H1 (cell line): ENCODE results near the gene PKD1L1. TPM values are rescaled to one million over a fixed set of nuclear protein-coding genes. Genes with fewer than 3 reads are reported as not detected.

ENCODE experiments used
- CTCF ChIA-PET: fragments of 300-600 bp; sonication (Branson Sonifier 250); formaldehyde crosslinking; loops from one replicate; lab custom pipeline; 2021; ENCODE audit not compliant: partially characterized antibody; lab: Charles Lee
- POLR2A ChIA-PET: fragments of 300-600 bp; sonication (Branson Sonifier 250); formaldehyde crosslinking; loops from one replicate; lab custom pipeline; 2021; ENCODE audit warnings: inconsistent platforms; ENCODE audit not compliant: partially characterized antibody; lab: Charles Lee
- DNase-seq, 2 experiments: peaks; one replicate each; pipeline versions ENCODE4 v3.0.0 to v3.0.0-alpha.2; 2010 to 2022; ENCODE audit warnings: low spot score in 2 of 2, low read depth in 1 of 2, mixed read lengths in 1 of 2
- FAIRE-seq: peaks from 2 replicates; lab custom pipeline; 2011; peaks lifted over from hg19 to GRCh38; lab: Jason Lieb, UNC
- H2AFZ ChIP-seq: 2 replicates; pipeline ENCODE4 v1.8.1; 2012; ENCODE audit warnings: low read length, inconsistent platforms
- H2AK5ac ChIP-seq: 2 replicates; pipeline ENCODE4 v1.6.1; 2013; ENCODE audit warnings: low read depth, low read length
- H2BK120ac ChIP-seq: replicated peaks from 2 replicates; pipeline ENCODE3; 2013; ENCODE audit warnings: low read depth, low read length, inconsistent platforms
- H2BK12ac ChIP-seq: 2 replicates; pipeline ENCODE4 v1.6.1; 2013; ENCODE audit warnings: low read depth, low read length
- H2BK15ac ChIP-seq: 2 replicates; pipeline ENCODE4 v1.6.1; 2013; ENCODE audit warnings: low read length
- H2BK20ac ChIP-seq: 2 replicates; pipeline ENCODE4 v1.6.1; 2013; ENCODE audit warnings: low read length
- H2BK5ac ChIP-seq: 2 replicates; pipeline ENCODE4 v1.6.1; 2013; ENCODE audit warnings: low read depth, low read length
- H3K14ac ChIP-seq: 2 replicates; pipeline ENCODE4 v1.6.1; 2013; ENCODE audit warnings: inconsistent platforms; ENCODE audit not compliant: insufficient read length
- H3K18ac ChIP-seq: 2 replicates; pipeline ENCODE4 v1.6.1; 2013; ENCODE audit warnings: low read length; ENCODE audit errors: extremely low read depth
- H3K23ac ChIP-seq: 2 replicates; pipeline ENCODE4 v1.6.1; 2013; ENCODE audit warnings: inconsistent platforms; ENCODE audit not compliant: insufficient read length
- H3K23me2 ChIP-seq: 2 replicates; pipeline ENCODE4 v1.6.1; 2013; ENCODE audit warnings: low read depth, low read length
- H3K27ac ChIP-seq: 2 replicates; pipeline ENCODE4 v1.6.1; 2011; ENCODE audit warnings: low read depth, low read length, inconsistent platforms
- H3K27me3 ChIP-seq, 4 experiments: replicated peaks in 1 of 4; 1 replicate in 1 of 4; 2 replicates in 3 of 4; pipeline versions ENCODE4 v1.6.1 to v1.8.1; 2011 to 2013; ENCODE audit warnings: low read length in 3 of 4, mild to moderate bottlenecking in 3 of 4, inconsistent platforms in 2 of 4, mixed read lengths in 2 of 4, moderate library complexity in 1 of 4; ENCODE audit not compliant: control insufficient read depth in 3 of 4, insufficient read depth in 3 of 4; ENCODE audit errors: extremely low read depth in 1 of 4
- H3K36me3 ChIP-seq, 4 experiments: 2 replicates each; pipeline versions ENCODE4 v1.6.1 to v1.8.1; 2011 to 2013; ENCODE audit warnings: mild to moderate bottlenecking in 4 of 4, low read length in 3 of 4, moderate library complexity in 2 of 4, control low read depth in 1 of 4, inconsistent platforms in 1 of 4; ENCODE audit not compliant: insufficient read depth in 4 of 4, control insufficient read depth in 2 of 4
- H3K4ac ChIP-seq: replicated peaks from 2 replicates; pipeline ENCODE3; 2013; ENCODE audit warnings: low read length, low read depth, mixed read lengths, inconsistent platforms; ENCODE audit not compliant: insufficient read length
- H3K4me1 ChIP-seq, 4 experiments: replicated peaks in 1 of 4; 1 replicate in 1 of 4; 2 replicates in 3 of 4; pipeline versions ENCODE4 v1.6.1 to v1.8.1; 2011 to 2013; ENCODE audit warnings: low read length in 3 of 4, inconsistent platforms in 2 of 4, mixed read lengths in 1 of 4; ENCODE audit not compliant: insufficient read depth in 4 of 4, control insufficient read depth in 3 of 4
- H3K4me2 ChIP-seq, 2 experiments: 2 replicates each; pipeline versions ENCODE4 v1.6.1 to v1.8.1; 2011 to 2013; ENCODE audit warnings: low read depth in 2 of 2, low read length in 2 of 2, control low read depth in 1 of 2, inconsistent platforms in 1 of 2, mild to moderate bottlenecking in 1 of 2; ENCODE audit not compliant: insufficient read depth in 1 of 2
- H3K4me3 ChIP-seq, 4 experiments: fragments of 200-600, 300-600 bp in 1 of 4; sonication (generic), shearing (Covaris generic), sonication (Bioruptor Twin) in 1 of 4; 2 replicates each; pipeline versions ENCODE4 v1.5.1 to v1.8.1; 2011 to 2016; ENCODE audit warnings: low read length in 4 of 4, low read depth in 3 of 4, control low read depth in 2 of 4, inconsistent platforms in 2 of 4, mild to moderate bottlenecking in 2 of 4, mixed read lengths in 1 of 4, moderate library complexity in 1 of 4; ENCODE audit not compliant: insufficient read depth in 2 of 4; ENCODE audit errors: extremely low read depth in 1 of 4
- H3K56ac ChIP-seq: replicated peaks from 2 replicates; pipeline ENCODE3; 2013; ENCODE audit warnings: low read depth, mild to moderate bottlenecking, mixed read lengths, low read length, inconsistent platforms; ENCODE audit not compliant: insufficient read length
- H3K79me1 ChIP-seq: 2 replicates; pipeline ENCODE4 v1.6.1; 2013; ENCODE audit warnings: low read depth, low read length, control low read depth
- H3K79me2 ChIP-seq, 2 experiments: 2 replicates each; pipeline versions ENCODE4 v1.6.1 to v1.8.1; 2012 to 2013; ENCODE audit warnings: low read length in 2 of 2, mild to moderate bottlenecking in 2 of 2, inconsistent platforms in 1 of 2; ENCODE audit not compliant: insufficient read depth in 2 of 2, control insufficient read depth in 1 of 2
- H3K9ac ChIP-seq, 4 experiments: replicated peaks in 1 of 4; 1 replicate in 1 of 4; 2 replicates in 3 of 4; pipeline versions ENCODE4 v1.6.1 to v1.8.1; 2011 to 2013; ENCODE audit warnings: low read depth in 3 of 4, low read length in 3 of 4, control low read depth in 2 of 4, mild to moderate bottlenecking in 2 of 4, moderate library complexity in 2 of 4, inconsistent platforms in 1 of 4; ENCODE audit errors: extremely low read depth in 1 of 4
- H3K9me3 ChIP-seq, 2 experiments: 2 replicates each; pipeline versions ENCODE4 v1.6.1 to v1.8.1; 2012 to 2013; ENCODE audit warnings: mild to moderate bottlenecking in 2 of 2, moderate library complexity in 2 of 2, control low read depth in 1 of 2, inconsistent platforms in 1 of 2, low read depth in 1 of 2, low read length in 1 of 2, mixed read lengths in 1 of 2; ENCODE audit not compliant: insufficient read depth in 2 of 2
- H4K20me1 ChIP-seq, 2 experiments: replicated peaks in 1 of 2; 2 replicates each; pipeline versions ENCODE3 to v1.8.1; 2011 to 2013; ENCODE audit warnings: inconsistent platforms in 2 of 2, low read length in 2 of 2, mild to moderate bottlenecking in 1 of 2; ENCODE audit not compliant: insufficient read depth in 2 of 2, control insufficient read depth in 1 of 2
- H4K5ac ChIP-seq: 2 replicates; pipeline ENCODE4 v1.6.1; 2013; ENCODE audit warnings: low read length, low read depth, mixed read lengths, inconsistent platforms; ENCODE audit not compliant: insufficient read length
- H4K8ac ChIP-seq: 2 replicates; pipeline ENCODE4 v1.8.0; 2013; ENCODE audit warnings: mild to moderate bottlenecking, moderate library complexity, low read length, inconsistent platforms; ENCODE audit not compliant: insufficient read depth; ENCODE audit errors: extremely low read depth
- H4K91ac ChIP-seq: replicated peaks from 2 replicates; pipeline ENCODE3; 2013; ENCODE audit warnings: low read length, mixed read lengths, inconsistent platforms; ENCODE audit not compliant: insufficient read length
- BCL11A ChIP-seq, 2 experiments: IDR thresholded peaks; one replicate each; pipeline ENCODE4 v1.6.1; 2011; ENCODE audit warnings: low read depth in 2 of 2, low read length in 2 of 2, mild to moderate bottlenecking in 2 of 2
- BRCA1 ChIP-seq: IDR thresholded peaks from 2 replicates; pipeline ENCODE4 v1.6.1; 2012; ENCODE audit warnings: low read depth, low read length, improper control_type of control experiment
- CBX5 ChIP-seq: fragments of 300-800, 300-1000 bp; sonication (generic); IDR thresholded peaks from 2 replicates; pipeline ENCODE4 v1.7.1; 2016; ENCODE audit warnings: antibody characterized with exemption, low read length, low read depth
- CEBPB ChIP-seq: IDR thresholded peaks from 2 replicates; pipeline ENCODE4 v1.6.1; 2012; ENCODE audit warnings: low read depth, low read length
- CTCF ChIP-seq, 3 experiments: IDR thresholded peaks; 1 replicate in 2 of 3; 2 replicates in 1 of 3; pipeline versions ENCODE4 v1.5.1 to v1.6.1; 2011; ENCODE audit warnings: low read length in 3 of 3, mild to moderate bottlenecking in 3 of 3, inconsistent platforms in 2 of 3, low read depth in 1 of 3, moderate library complexity in 1 of 3; ENCODE audit not compliant: insufficient read depth in 1 of 3; ENCODE audit errors: control extremely low read depth in 1 of 3
- EZH2 ChIP-seq: fragments of 200-600 bp; sonication (generic); IDR thresholded peaks from 2 replicates; pipeline ENCODE4 v1.7.1; 2012; ENCODE audit warnings: low read depth, mild to moderate bottlenecking, moderate library complexity, low read length, inconsistent platforms; ENCODE audit not compliant: severe bottlenecking
- RAD21 ChIP-seq, 2 experiments: IDR thresholded peaks in 1 of 2; conservative IDR thresholded peaks in 1 of 2; 2 replicates each; pipeline ENCODE4 v1.6.1; 2011; ENCODE audit warnings: low read depth in 2 of 2, low read length in 2 of 2, improper control_type of control experiment in 1 of 2, inconsistent platforms in 1 of 2, mild to moderate bottlenecking in 1 of 2, moderate library complexity in 1 of 2
- ZNF274 ChIP-seq: IDR thresholded peaks from 2 replicates; pipeline ENCODE4 v1.7.0; 2012; ENCODE audit warnings: low read length, borderline replicate concordance; ENCODE audit errors: extremely low read depth
- WGBS, 2 experiments: shearing (Covaris generic) in 1 of 2; methylation state at CpG; one replicate each; pipeline versions ENCODE4 v1.1.6 to v1.1.7; 2013 to 2015; ENCODE audit warnings: low lambda C conversion rate in 2 of 2, mixed read lengths in 2 of 2, inconsistent platforms in 1 of 2, low coverage in 1 of 2, missing lambda C conversion rate in 1 of 2; ENCODE audit not compliant: insufficient replicate concordance in 2 of 2, insufficient coverage in 1 of 2, insufficient read length in 1 of 2; ENCODE audit errors: extremely low coverage in 1 of 2, missing lambda C conversion rate in 1 of 2; 5-methylcytosine and 5-hydroxymethylcytosine counted together
- polyA plus RNA-seq, 7 experiments: library from polyadenylated mRNA; depleted of rRNA in 3 of 7; stranded (reverse) in 5 of 7; unstranded in 2 of 7; fragments of >200 nt in 5 of 7; fragments of 200-250 nt in 2 of 7; gene quantifications; 1 replicate in 5 of 7; 2 replicates in 1 of 7; 4 replicates in 1 of 7; pipeline versions ENCODE4 v1.2.1 to v1.2.3, GENCODE V29; 2011 to 2013; ENCODE audit warnings: missing spikeins in 2 of 7, mixed read lengths in 2 of 7
- total RNA-seq: library from RNA; stranded (reverse); fragmentation: NEBNext Ultra II Directional; extraction: Animal tissue kit (Norgen Biotek cat#: 25700); gene quantifications from 2 replicates; pipeline ENCODE4 v1.2.1, GENCODE V29; 2021

The PKD1L1 gene
- total and polyA plus RNA-seq, 2 of the 8 experiments (the other 6 are each of a cell fraction or from before 2014, with no cell fraction given): 0.22 to 0.35 TPM

- no peak overlapping the region for H2BK120ac ChIP-seq
- no peak overlapping the region for H3K23ac ChIP-seq
- H3K4ac ChIP-seq: no peak overlapping the region
- no peaks in the 10 kb centered on the region for H3K27me3 ChIP-seq
- no peak overlapping the region for H3K18ac ChIP-seq
- peak; percentile 84 for FAIRE-seq
- no peak overlapping the region for H2AFZ ChIP-seq
- no peak for DNase-seq
- no peak overlapping the region for H2BK12ac ChIP-seq
- no peak overlapping the region for H3K14ac ChIP-seq
- H3K36me3 ChIP-seq: no peaks in the 10 kb centered on the region
- H3K23me2 ChIP-seq: no peaks in the 10 kb centered on the region
- no peak overlapping the region for H4K8ac ChIP-seq
- H2AK5ac ChIP-seq: no peak overlapping the region
- no peaks in the 10 kb centered on the region for H3K4me1 ChIP-seq
- H3K79me1 ChIP-seq: no peaks in the 10 kb centered on the region
- no peak overlapping the region for H3K27ac ChIP-seq
- no peak overlapping the region for H4K5ac ChIP-seq
- H3K79me2 ChIP-seq: no peaks in the 10 kb centered on the region
- H4K20me1 ChIP-seq: no peaks in the 10 kb centered on the region
- H3K4me2 ChIP-seq: no peak overlapping the region
- ChIA-PET CTCF (interaction anchor here (0.8 to 1.9 kb wide), 12 partner anchors 11 to 526 kb away, joined by 3 to 8 read pairs (median 3); no protein-coding TSS in a partner anchor), POLR2A (no interaction called here)
- H3K9ac ChIP-seq: no peak overlapping the region
- H2BK15ac ChIP-seq: no peak overlapping the region
- H3K4me3 ChIP-seq: no peak overlapping the region
- no peak overlapping the region for H3K56ac ChIP-seq
- no peak overlapping the region for H2BK20ac ChIP-seq
- H4K91ac ChIP-seq: no peak overlapping the region
- H3K9me3 ChIP-seq: no peaks in the 10 kb centered on the region
- H2BK5ac ChIP-seq: no peak overlapping the region
- WGBS, 2 experiments: 75% methylated on average over 3 of the region's 3 CpGs; no CpG with 5 or more reads in 1 of the 2 experiments
- peak; percentile 65 to 71 for TF ChIP-seq RAD21 (IDR thresholded peaks at IDR 0.05 in 1 of 2, conservative IDR thresholded peaks at IDR 0.05 in 1 of 2; ENCODE audit: low read depth in 2 of 2, low read length in 2 of 2)
- TF ChIP-seq EZH2: no peak
- peak in 2 of 3 experiments; percentile 57 to 67; a peak in 3 of 4 replicates for TF ChIP-seq CTCF (IDR thresholded peaks at IDR 0.05; ENCODE audit: control extremely low read depth in 1 of 3, insufficient read depth in 1 of 3, low read depth in 1 of 3, low read length in 3 of 3)
- TF ChIP-seq BRCA1: no peak
- no peak for TF ChIP-seq CEBPB
- no peak for TF ChIP-seq CBX5
- no peak for TF ChIP-seq ZNF274
- no peak for TF ChIP-seq BCL11A (IDR thresholded peaks at IDR 0.05; ENCODE audit: low read depth in 2 of 2, low read length in 2 of 2)
Measured at GRCh38 chr7:47792521-47793121, 155.6 kb downstream of the PKD1L1 start.
